ENCODE measurements around the gene ITGB5.

DNA sequence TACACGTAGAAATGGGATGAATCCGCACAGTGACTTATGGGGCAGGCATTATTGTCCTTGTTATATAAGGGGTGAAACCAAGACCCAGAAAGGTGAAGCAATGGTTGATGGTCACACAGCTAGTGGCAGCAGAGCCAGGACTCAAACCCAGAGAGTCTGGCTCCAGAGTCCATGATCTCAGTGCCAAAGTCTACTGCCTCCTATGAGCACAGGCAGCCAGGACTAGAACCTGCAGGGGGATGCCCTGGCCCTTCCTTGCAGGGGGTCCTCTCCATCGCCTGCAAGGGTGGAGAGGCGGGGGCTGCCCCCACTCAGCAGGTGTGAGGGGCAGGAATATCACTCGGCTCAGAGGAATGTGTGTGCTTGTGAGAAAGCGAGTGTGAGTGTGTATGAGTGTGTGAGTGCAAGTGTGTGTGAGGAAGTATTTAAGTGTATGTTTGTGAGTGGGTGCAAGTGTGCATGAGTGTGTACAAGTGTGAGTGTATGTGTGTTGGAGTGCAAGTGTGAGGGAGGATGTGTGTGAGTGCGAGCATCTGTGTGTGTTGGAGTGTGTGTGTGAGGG is 112.2 kb downstream of the ITGB5 start:
- TF ChIP-seq, protein P1, sequence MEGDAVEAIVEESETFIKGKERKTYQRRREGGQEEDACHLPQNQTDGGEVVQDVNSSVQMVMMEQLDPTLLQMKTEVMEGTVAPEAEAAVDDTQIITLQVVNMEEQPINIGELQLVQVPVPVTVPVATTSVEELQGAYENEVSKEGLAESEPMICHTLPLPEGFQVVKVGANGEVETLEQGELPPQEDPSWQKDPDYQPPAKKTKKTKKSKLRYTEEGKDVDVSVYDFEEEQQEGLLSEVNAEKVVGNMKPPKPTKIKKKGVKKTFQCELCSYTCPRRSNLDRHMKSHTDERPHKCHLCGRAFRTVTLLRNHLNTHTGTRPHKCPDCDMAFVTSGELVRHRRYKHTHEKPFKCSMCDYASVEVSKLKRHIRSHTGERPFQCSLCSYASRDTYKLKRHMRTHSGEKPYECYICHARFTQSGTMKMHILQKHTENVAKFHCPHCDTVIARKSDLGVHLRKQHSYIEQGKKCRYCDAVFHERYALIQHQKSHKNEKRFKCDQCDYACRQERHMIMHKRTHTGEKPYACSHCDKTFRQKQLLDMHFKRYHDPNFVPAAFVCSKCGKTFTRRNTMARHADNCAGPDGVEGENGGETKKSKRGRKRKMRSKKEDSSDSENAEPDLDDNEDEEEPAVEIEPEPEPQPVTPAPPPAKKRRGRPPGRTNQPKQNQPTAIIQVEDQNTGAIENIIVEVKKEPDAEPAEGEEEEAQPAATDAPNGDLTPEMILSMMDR (IDR thresholded peaks at IDR 0.05; ENCODE audit: low read depth, low read length) = no peak
- TF ChIP-seq MYC (IDR thresholded peaks at IDR 0.05; ENCODE audit: low read depth, low read length) = no peak
